Effector CD8-positive, alpha-beta T cell (primary cell): ENCODE measurements around the gene RMRP.
A peak's percentile ranks its signal among the peaks of the same experiment; 100 is the strongest.

Experiments
- DNase-seq: peaks from one replicate; lab custom pipeline; 2025; lab: John Stamatoyannopoulos, UW

RMRP gene

GRCh38 chr9:35686222-35687203 is 28.7 kb upstream of the RMRP start:
- no peak for DNase-seq

GRCh38 chr9:35685506-35685905 is 27.7 kb upstream of the RMRP start:
- no peak for DNase-seq

DNA sequence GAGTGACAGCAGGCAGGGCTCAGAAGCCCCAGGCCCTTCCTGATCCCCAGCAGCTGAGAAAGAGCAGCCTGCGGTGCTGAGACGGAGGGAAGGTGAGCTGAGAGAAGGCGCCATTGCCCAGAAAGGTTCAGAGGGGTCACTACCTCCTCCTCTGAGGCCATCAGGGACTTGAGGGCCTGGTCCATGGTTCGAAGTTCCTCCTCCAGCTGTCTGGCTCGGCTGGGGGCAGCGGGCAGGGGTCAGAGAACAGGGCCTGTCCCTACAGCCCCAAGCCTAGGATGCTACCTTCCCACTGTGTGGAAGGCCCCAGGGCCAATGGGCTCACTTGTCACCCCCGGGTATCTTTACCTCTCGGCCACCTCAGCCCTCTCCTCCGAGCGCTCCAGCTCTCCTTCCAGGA is 27.1 kb upstream of the RMRP start:
- no peak for DNase-seq

GRCh38 chr9:35683323-35683722 is 25.5 kb upstream of the RMRP start:
- no peak for DNase-seq

- DNase-seq = no peak
These were observed 24.9 kb upstream of the RMRP start for GRCh38 chr9:35682520-35683315.

DNA sequence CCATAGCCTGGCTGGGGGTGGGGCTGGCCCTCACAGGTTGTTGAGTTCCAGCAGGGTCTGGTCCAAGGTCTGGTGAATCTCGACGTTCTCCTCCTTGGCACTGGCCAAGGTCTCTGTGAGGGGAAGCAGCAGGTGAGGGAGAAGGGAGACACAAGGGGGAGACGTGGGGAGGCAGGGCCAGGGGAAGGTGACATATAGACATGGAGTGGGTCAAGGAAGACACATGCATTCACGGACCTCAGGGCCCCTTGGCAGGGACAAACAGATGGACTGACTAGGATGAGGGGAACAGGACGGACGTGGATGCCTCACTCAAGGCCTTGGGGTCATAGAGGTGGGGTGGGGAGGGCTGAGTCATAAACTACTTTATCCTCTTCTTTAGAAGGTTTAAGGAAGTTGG is 24.2 kb upstream of the RMRP start:
- no peak for DNase-seq

DNA sequence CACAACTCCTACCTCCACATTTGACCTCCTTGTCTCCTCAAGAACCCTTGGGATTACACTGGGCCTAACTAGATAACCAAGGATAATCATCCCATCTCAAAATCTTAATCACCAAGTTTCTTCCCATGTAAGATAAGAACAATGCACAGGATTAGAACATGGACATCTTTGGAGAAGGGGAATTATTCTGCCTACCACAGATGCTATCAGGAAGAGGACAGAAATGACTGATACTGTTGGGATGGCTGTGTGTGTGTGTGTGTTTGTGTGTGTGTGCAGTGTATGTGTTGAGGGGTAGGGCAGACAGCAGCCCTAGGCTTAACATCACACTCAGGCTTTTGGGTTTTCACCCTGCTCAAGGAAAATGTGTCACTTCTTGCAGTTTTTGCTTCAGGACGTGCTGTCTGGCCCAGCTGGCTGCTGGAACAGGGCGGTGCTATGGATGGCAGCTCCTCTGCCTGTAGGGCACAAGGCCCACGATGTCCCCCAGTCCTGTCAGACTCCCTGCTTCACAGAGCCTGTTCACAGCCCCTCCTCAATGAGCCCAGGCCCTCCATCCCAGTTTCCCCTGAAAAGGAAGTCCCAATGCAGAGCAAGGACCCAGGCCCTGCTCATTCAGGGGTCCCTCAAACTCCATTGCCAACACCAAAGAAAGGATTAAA is 23.7 kb upstream of the RMRP start:
- no peak for DNase-seq

GRCh38 chr9:35680331-35681105 is 22.7 kb upstream of the RMRP start:
- no peak for DNase-seq

GRCh38 chr9:35679766-35680330 is 22.0 kb upstream of the RMRP start:
- DNase-seq = no peak

DNA sequence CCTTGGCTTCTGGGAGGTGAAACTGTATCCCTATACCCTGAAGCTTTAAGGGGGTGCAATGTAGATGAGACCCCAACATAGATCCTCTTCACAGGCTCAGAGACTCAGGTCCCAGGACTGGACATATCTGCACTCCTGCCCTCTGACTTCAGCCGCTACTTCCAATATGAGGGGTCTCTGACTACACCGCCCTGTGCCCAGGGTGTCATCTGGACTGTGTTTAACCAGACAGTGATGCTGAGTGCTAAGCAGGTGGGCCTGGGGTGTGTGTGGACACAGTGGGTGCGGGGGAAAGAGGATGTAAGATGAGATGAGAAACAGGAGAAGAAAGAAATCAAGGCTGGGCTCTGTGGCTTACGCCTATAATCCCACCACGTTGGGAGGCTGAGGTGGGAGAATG is 21.3 kb upstream of the RMRP start:
- no peak for DNase-seq

DNA sequence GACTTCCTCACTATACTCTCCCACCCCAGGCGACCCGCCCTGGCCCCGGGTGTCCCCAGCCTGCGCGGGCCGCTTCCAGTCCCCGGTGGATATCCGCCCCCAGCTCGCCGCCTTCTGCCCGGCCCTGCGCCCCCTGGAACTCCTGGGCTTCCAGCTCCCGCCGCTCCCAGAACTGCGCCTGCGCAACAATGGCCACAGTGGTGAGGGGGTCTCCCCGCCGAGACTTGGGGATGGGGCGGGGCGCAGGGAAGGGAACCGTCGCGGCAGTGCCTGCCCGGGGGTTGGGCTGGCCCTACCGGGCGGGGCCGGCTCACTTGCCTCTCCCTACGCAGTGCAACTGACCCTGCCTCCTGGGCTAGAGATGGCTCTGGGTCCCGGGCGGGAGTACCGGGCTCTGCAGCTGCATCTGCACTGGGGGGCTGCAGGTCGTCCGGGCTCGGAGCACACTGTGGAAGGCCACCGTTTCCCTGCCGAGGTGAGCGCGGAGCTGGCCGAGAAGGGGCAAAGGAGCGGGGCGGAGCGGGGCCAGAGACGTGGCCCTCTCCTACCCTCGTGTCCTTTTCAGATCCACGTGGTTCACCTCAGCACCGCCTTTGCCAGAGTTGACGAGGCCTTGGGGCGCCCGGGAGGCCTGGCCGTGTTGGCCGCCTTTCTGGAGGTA is 18.0 kb upstream of the RMRP start:
- DNase-seq = peak; percentile 53

GRCh38 chr9:35675204-35675603 is 17.4 kb upstream of the RMRP start:
- DNase-seq = no peak

DNA sequence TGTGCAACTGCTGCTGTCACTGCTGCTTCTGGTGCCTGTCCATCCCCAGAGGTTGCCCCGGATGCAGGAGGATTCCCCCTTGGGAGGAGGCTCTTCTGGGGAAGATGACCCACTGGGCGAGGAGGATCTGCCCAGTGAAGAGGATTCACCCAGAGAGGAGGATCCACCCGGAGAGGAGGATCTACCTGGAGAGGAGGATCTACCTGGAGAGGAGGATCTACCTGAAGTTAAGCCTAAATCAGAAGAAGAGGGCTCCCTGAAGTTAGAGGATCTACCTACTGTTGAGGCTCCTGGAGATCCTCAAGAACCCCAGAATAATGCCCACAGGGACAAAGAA is 16.2 kb upstream of the RMRP start:
- no peak for DNase-seq

- no peak for DNase-seq
These were observed 15.6 kb upstream of the RMRP start, which contains the start of gene CA9 for GRCh38 chr9:35673132-35674024. TSS of gene CA9 (plus strand) at chr9:35673928. CDS start at chr9:35673960, 32 bp downstream.

DNA sequence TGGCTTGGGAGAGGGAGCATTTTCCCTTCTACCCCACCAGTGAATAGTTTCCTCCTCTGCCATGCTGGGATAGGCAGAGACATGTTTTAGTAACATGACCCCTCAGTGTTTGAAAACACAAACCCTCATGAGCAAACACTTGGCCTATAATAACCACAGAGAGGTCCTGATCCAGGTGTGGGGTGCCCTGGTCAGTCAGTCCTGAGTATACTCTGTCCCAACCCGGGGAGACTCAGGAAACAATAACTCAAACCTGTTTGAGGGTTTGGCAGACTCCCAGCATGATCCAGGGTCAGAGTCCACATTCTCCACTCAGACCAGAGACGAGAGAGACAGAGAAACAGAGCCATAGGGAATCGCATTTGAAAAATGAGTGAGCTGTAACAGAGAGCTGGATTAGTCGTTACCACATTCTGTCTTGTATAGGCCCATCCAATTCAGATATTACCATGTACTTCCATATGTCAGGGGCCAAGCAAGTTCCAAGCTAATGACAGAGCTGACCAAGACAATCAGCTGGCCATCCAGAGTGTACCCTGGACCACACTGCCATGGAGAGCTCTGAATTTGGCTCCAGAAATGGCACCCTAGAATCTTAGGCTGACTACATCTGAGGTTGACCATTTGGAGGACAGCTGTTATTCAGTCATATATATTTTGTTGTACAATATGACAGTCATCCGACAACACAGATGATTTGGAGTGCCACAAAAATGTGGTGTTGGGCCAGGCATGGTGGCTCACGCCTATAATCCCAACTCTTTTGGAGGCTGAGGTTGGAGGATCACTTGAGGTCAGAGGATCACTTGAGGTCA is 11.7 kb upstream of the RMRP start:
- no peak for DNase-seq

DNA sequence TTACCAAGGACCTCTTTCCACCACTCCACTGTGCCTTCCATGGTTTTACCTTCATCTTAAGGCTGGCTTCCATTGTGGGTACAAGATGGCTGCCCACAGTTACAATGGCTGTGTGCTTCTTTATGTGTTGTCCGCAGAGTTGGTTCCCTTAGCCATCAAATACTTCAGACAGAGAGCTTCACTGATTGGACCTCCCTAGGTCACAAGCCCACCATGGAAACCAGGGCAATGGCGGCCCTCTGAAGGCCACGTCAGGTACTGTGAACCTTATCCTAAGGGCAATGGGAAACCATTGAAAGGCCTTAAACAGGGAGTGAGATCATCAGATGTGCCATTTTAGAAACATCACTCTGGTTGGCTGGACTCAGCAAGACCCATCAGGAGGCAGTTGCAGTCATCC is 10.1 kb upstream of the RMRP start:
- DNase-seq = no peak

DNA sequence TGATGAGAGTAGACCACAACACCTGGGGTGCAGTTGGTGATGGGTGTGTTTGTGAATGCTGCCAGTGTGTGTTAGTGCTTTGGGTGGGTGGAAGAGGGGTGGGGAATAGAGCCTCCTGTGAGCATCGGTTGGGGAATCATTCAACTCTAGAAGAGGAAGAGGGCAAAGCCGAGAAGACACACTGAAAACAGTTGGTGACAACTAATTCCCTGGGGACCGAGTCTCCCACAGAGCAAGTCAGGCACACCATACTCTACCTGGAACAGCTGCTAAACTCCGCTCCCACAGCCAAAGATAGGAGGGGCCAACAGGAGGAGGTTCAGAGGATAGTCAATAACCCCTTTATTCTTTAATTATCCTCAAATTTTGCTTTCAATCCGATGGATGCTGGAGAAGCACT is 8.7 kb upstream of the RMRP start:
- no peak for DNase-seq

DNA sequence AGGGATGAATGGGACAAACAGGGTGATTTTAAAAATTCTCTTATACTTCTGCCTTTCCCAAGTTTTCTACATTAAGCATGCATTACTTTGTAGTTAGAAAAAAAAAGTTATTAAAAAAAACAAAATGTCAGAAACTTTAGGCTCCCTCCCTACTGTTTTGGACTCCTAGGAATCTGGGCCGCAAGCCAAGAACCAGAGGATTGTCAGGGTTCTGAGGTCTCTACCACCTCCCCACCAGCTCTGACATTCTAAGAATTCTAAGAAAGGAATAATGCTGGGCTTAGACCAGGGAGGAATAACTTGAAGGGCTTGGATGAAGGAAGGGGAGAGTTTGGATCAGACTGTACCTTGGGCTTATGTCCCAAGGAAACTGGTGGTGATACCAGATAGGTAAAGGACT is 8.2 kb upstream of the RMRP start:
- no peak for DNase-seq

DNA sequence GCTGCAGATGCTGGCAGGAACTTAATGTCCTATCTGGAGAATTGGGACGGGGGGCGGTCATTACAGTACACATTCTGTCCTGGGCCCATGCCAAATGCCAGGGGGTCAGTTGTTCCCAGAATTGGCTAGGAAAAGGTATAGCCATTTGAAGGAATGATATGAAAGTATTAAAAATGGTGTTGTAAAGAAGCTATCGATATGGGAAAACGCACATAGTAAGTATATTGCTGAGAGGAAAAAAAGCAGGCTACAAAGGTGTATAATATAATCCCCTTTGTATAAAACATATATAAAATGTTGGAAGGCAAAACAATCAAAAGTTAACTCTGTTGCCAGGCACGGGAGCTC is 7.6 kb upstream of the RMRP start:
- DNase-seq = no peak
